PC-9 (cell line): ENCODE results near the gene GMPR2.

Source experiments
- CTCF ChIP-seq: fragments of 200-600 bp; sonication (generic); conservative IDR thresholded peaks from 2 replicates; pipeline ENCODE4 v1.6.1; 2017; ENCODE audit warnings: mixed run types, antibody characterized with exemption, mild to moderate bottlenecking, moderate library complexity
- EZH2 ChIP-seq: fragments of 200-600 bp; sonication (generic); IDR thresholded peaks from 2 replicates; pipeline ENCODE4 v1.8.0; 2017; ENCODE audit warnings: antibody characterized with exemption, low read depth

GRCh38 chr14:24216345-24216699, 16.4 kb upstream of the GMPR2 start:
- no peak for TF ChIP-seq CTCF
- no peak for TF ChIP-seq EZH2
